ENCODE results near the gene ADH1C. TPM values are rescaled to one million over a fixed set of nuclear protein-coding genes. Genes with fewer than 3 reads are reported as not detected.

ADH1C gene
- total and polyA plus RNA-seq, 3 experiments from 2014 or later = not detected

Other genes starting within 250 kb of the ADH1C start
- not detected for gene ADH4, start 208.4 kb downstream of the ADH1C start, total RNA-seq
- gene ADH4, start 208.4 kb downstream of the ADH1C start, polyA plus RNA-seq = not detected
- gene ADH6, start 133.5 kb downstream of the ADH1C start, total RNA-seq = not detected
- not detected for gene ADH6, start 133.5 kb downstream of the ADH1C start, polyA plus RNA-seq
- not detected for gene ADH1A, start 61.8 kb downstream of the ADH1C start, total RNA-seq
- not detected for gene ADH1A, start 61.8 kb downstream of the ADH1C start, polyA plus RNA-seq
- not detected for gene ADH1B, start 31.3 kb downstream of the ADH1C start, total RNA-seq
- not detected for gene ADH1B, start 31.3 kb downstream of the ADH1C start, polyA plus RNA-seq
- not detected for gene ADH7, start 82.6 kb upstream of the ADH1C start, total RNA-seq
- gene ADH7, start 82.6 kb upstream of the ADH1C start, polyA plus RNA-seq = not detected
- gene C4orf17, start 158.3 kb upstream of the ADH1C start, total RNA-seq = not detected
- not detected for gene C4orf17, start 158.3 kb upstream of the ADH1C start, polyA plus RNA-seq
- gene TRMT10A, start 211.3 kb upstream of the ADH1C start, total RNA-seq = 10 to 100 TPM in 1 of 2 experiments, 1 to 10 TPM in 1; 8.1 to 10.1 TPM
- gene TRMT10A, start 211.3 kb upstream of the ADH1C start, polyA plus RNA-seq = 1.8 TPM
- not detected for gene MTTP, start 222.1 kb upstream of the ADH1C start, total RNA-seq
- not detected for gene MTTP, start 222.1 kb upstream of the ADH1C start, polyA plus RNA-seq